IPS-15b (cell line): Measurements from ENCODE around the gene FAN1.

ENCODE experiments used
- H3K27me3 ChIP-seq: one replicate; pipeline ENCODE4 v1.6.1; 2013; ENCODE audit warnings: low read length; ENCODE audit not compliant: control insufficient read depth, insufficient read depth
- H3K36me3 ChIP-seq: one replicate; pipeline ENCODE4 v1.6.1; 2013; ENCODE audit warnings: low read length; ENCODE audit not compliant: control insufficient read depth, insufficient read depth
- H3K4me1 ChIP-seq: one replicate; pipeline ENCODE4 v1.6.1; 2013; ENCODE audit warnings: mild to moderate bottlenecking, low read length; ENCODE audit not compliant: control insufficient read depth, insufficient read depth
- H3K4me3 ChIP-seq: one replicate; pipeline ENCODE4 v1.5.1; 2013; ENCODE audit warnings: low read depth, low read length
- H3K9ac ChIP-seq: one replicate; pipeline ENCODE4 v1.6.1; 2013; ENCODE audit warnings: low read depth, mild to moderate bottlenecking, low read length
- H3K9me3 ChIP-seq: one replicate; pipeline ENCODE4 v1.6.1; 2013; ENCODE audit warnings: mild to moderate bottlenecking, low read length; ENCODE audit not compliant: control insufficient read depth, insufficient read depth

FAN1 gene

DNA sequence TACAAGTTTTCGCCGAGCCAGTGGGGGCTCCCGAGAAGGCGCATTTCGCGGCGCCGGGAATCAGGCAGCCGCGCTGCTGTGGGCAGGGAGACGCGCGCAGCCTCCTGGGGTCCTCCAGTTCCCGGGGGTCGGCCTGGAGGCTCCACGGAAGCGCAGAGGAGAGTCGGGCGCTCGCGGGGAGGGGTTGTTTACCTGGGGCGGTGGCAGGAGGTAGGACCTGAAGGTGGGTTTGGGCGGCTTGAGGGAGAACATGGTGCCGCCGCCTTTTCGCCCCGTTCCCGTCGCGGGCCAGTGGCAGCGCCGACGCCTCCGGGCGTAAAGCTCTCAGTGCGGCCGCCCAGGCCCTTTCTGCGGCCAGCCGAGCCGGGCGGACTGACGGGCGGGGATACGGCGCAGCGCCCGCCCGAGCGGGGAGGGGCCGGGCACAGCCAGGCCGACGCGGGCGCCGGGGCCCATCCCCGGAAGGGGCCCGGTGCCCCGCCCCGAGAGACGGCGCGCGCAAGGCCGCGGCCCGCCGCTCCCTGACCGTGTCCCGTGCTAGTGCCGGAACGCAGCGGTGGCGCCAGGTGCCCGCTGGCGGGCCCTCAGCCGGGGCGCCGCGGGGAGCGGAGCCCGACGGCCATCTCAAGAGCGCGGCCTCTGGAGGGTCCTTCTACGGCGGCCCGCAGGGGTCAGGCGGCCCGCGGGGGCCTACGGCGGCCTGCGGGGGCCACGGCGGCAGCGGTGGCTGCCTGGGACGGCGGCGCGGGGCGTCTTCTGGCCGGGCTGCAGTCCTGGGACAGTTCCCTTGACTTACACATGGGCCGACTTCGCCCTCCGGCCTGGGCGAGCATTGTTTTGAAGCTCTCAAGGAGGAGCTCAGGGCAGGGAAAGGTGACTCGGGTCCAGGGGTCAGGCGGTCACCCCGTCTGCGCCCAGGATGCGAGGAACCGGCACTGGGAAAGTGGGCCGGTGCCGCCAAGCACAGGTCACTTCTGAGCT lies 87.8 kb downstream of the FAN1 start, which contains the start of gene MTMR10:
Gene MTMR10 (minus strand): TSS at position 374 of the 981 bp plus-strand sequence. CDS start 122 bp downstream, at position 252.
- Histone ChIP-seq H3K27me3 (no peaks in the 10 kb centered on the region), H3K36me3 (no peaks in the 10 kb centered on the region), H3K4me1 (peaks cover 7% of the 10 kb centered on the region), H3K4me3 (peak within 1 kb of the TSS; percentile 92), H3K9ac (peak within 1 kb of the TSS; percentile 87), H3K9me3 (no peaks in the 10 kb centered on the region)

DNA sequence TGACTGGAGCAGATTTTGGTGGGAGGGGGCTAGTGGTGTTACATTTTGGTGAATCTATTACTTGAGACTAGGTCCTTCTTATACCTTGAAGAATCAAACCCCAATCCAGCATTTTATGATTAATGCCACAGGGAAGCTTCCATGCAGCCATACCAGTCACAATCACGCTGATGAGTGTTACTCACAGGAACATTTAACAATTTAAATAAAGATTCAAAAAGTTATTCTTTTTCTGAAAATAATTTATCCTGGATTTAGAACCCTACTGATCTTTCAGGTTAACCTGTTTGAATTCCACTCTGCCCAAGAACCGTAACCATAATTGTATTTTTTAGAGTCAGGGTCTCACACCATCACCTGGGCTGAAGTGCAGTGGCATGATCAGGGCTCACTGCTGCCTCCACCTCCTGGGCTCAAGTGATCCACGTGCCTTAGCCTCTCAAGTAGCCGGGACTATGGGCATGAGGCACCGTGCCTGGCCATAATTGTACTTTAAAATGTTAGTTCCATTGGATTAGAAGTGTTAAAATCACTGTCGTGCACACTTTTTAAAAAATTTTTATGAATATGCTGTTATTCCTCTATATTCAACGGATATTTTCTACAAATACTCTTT lies 88.6 kb downstream of the FAN1 start:
- peak overlapping the region; percentile 92 for H3K4me3 ChIP-seq
- H3K9ac ChIP-seq: peak overlapping the region; percentile 70
- peaks cover 7% of the 10 kb centered on the region for H3K4me1 ChIP-seq
- no peaks in the 10 kb centered on the region for H3K9me3 ChIP-seq
- no peaks in the 10 kb centered on the region for H3K27me3 ChIP-seq
- no peaks in the 10 kb centered on the region for H3K36me3 ChIP-seq
